CD4-positive, alpha-beta T cell treated with Interleukin-2 at 100 ng/mL for 4 hours (primary cell): Measurements from ENCODE around the gene ZMIZ1.

Experiments
- DNase-seq: peaks from one replicate; pipeline ENCODE4 v3.0.0-alpha.2; 2020; ENCODE audit warnings: low spot score

Gene ZMIZ1

DNA sequence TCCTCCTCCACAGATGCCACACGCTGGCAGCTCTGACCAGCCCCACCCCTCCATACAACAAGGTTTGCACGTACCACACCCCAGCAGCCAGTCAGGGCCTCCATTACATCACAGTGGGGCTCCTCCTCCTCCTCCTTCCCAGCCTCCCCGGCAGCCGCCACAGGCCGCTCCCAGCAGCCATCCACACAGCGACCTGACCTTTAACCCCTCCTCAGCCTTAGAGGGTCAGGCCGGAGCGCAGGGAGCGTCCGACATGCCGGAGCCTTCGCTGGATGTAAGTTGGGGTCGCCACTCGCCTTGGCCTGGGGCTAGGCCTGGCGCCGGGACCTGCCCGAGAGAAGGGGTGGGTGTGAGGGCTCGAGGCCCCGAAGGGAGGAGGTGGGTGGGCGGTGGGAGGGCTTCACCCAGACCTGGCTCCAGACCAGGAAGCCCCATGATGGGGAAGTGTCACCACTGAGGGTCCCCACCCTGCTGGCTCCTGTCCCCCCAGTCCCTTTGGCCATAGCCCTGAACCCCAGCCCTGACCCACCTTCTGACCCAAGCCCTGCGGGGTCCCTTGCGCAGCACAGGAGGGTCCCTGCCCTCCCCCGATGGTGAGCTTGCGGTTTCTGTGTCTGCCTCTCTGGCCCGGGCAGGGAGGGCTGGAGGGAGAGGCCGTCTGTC is 242.3 kb downstream of the ZMIZ1 start:
- DNase-seq = no peak

DNA sequence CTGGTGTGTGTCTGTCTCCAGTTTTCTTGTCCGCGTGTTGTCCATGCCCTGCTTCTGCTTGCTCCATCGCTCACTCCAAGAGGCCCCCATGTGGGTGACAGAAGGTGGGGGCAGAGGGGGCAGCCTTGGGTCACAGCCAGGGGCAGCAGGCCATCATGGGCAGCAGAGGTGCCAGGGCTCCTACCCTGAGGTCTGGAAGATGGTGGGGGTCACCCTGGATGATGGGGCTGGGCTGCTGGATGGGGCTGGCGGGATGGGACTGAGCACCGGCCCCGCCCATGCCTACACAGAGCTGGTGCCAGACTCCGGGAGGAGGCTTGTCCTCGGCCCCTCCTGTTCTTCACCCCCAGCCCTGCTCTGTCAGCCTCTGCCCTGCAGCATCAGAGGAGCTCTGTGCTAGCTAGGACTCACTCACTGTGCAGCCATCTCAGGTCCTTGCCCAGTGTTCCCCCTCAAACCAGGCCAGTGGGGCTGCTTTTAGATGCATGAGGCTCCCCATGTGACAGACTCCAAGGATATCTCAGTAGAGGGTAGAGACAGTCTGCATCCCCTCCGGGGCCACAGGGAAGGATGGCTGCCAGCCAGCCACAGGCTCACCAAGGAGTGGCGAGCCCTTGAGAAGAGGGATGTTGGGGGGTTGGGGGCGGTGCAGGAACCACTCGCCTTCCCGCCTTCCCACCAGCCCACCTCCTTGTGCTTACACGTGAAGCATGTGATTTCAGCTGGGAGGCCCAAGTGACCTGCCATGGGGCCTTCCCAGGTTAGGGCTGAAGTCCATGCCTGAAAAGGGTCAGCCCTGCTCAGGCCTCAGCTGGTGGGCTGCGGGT is 243.0 kb downstream of the ZMIZ1 start:
- no peak for DNase-seq

DNA sequence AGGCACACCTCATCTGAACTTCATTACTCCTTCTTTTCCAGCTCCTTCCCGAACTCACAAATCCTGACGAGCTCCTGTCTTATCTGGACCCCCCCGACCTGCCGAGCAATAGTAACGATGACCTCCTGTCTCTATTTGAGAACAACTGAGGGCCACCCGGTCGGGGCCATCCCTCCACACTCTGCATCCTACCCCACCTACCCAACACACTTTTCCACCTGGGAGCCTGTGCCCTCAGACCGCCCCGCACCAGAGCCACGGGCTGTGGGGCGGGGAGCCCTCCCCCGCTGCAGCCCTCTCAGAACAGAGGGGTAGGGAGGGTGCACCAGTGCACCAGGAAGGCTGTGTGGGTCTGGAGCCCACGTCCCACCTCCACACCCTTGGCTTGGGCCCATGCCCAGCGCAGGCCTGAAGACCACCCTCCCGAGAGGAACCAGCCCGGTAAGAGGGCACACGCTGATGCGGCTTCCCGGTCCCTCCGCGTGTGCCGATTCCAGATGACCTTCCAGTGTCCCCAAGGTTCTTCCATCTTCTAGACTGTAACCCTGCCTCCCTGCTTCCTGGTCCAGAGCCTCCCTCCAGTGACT is 243.9 kb downstream of the ZMIZ1 start:
- DNase-seq = no peak

DNA sequence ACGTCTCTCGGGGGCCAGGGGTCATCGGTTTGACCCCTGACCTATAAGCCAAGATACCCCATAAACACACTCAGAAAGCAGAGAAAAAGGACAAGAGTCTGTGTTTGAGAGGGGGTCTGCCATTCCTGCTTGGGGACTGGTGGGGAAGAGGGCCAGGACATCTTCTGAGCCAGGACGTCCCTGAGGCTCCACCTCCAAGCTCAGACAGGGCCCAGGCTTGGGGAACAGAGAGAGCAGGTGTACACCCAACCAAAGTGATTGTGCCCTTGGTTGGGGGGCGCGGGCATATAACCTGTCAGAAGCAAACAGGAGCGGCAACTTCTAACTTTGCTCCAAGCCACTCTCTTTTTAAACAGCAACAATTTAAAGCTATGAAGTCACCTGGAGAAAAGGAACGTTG is 244.6 kb downstream of the ZMIZ1 start:
- DNase-seq = no peak

DNA sequence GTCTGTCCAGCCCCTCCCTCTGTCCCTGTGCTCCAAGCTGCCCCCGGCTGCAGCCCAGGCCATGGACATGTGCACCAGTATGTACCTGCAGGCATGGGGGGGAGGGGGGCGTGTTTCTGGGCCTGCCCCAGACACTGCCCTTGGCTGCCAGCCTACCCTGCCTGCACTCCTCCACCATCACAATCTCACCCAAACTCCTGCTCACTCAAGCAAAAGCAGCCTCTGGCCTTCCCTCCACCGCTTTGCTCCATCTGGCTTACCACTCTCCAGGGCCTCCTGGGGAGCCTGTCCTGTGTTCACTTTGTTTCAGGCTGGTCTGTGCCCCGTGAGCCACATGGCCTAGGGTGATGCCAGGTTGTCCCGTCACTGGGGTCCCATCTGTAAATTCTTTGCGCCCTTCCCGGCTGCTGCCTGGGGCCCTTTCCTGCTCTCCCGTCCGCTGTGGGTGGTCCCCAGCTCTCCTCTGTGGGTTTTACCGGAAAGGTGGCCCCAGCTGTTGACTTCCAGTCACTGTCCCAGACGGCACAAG is 245.2 kb downstream of the ZMIZ1 start:
- DNase-seq = no peak

DNA sequence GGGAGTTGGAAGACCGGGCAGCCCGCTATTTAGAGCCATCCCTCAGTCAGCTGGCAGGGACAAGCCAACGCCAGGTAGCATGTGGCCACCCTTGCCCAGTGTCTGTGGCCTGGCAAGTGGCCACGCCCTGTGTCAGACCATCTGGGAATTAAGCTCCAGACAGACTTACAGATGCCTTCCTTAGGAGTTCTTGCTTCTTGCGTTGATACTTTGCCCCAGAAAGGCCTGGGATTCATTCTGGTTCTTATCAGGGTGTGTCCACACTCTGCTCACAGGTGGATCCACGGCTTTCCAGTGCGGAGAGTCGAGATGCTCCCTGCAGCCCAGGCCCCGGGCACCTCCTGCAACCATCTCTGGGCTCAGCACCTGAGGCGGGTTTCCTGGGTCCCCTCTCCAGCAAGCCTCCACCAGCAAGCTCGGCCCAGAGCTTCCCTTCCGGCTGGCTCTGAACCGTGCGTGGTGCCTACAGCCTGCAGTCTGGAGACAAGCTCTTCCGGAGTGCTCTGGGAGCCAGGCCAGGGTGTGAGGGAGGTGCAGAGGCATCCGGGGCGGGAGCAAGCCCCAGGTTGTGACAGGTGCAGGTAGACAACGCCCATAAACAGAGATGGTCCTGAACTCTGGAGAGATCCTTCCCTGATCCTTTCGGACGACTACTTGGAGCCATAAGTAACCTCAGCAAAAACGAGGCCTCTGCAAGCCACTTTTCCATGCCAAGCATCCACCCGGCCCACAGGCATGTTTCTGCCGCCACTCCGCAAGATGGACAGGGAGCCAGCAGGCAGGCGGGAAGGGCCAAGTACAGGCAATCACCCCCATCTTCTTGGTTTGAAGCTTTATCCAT is 246.2 kb downstream of the ZMIZ1 start:
- no peak for DNase-seq

DNA sequence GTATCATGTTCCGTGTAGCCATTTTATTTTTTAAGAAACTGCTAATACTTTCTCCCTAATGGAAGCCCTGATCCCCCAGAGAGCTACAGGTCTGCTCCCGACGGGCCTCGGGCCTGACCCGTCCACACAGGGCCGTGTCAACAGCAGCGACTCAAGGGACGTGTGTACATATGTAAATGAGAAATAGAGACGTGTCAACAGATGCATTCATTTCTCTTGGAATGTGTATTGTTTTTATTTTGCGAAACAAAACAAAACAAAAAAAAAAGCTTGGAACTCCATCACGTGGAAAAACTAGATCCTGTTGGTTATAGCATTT is 246.8 kb downstream of the ZMIZ1 start:
- no peak for DNase-seq

DNA sequence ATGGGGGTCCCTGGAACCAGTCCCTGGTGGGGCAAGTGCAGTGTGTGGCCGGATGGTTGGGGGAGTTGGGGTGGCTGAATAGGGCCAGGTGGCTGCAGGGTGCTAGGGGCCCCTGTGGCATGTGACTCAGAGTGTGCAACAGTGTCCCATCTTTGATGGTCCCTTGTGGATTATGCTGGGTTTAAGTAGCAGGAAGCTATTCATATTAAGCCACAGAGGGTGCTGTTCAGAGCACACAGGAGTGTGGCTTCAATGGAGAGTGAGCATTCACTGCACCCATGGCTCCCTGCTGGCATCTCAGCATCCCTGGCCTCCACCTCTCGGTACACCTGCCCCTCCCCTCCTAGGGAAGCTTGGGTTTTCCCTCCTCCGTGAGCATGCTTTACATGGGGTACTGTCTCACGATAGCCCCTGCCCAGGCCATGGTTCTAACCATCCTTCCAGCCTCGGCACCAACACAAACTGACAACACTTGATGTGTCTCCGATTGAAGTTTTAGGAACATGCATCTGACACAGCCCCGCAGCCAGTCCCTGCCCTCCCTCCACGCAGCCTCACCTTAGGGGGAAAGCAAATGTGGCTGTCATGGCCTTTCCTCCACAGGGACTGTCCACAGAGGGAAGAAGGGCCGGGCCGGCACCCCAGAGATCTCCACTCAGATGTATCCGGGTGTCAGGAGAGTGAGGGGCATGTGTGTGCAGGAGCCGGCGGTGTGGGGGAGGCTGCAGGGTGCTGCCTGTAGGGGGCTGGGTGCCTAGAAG is 248.1 kb downstream of the ZMIZ1 start:
- DNase-seq = peak; percentile 24

DNA sequence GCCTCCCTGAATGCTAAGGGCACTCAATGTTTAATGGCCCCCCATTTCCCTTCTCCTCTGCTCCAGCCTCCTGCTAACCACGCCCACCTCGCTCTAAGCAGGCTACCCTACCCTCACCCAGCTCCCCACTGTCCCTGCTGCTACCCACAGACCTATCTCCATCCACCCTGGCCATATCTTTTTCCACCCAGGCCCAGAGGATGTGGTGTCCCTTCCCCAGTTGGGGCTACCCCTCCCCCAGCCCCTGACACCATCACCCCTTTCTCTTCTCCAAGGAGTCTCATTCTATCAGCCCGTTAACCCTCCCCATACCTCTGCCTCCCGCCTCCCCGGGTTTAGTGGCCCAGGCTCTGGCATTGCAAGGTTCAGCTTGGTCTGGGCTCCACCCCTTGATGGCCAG is 249.6 kb downstream of the ZMIZ1 start:
- no peak for DNase-seq

DNA sequence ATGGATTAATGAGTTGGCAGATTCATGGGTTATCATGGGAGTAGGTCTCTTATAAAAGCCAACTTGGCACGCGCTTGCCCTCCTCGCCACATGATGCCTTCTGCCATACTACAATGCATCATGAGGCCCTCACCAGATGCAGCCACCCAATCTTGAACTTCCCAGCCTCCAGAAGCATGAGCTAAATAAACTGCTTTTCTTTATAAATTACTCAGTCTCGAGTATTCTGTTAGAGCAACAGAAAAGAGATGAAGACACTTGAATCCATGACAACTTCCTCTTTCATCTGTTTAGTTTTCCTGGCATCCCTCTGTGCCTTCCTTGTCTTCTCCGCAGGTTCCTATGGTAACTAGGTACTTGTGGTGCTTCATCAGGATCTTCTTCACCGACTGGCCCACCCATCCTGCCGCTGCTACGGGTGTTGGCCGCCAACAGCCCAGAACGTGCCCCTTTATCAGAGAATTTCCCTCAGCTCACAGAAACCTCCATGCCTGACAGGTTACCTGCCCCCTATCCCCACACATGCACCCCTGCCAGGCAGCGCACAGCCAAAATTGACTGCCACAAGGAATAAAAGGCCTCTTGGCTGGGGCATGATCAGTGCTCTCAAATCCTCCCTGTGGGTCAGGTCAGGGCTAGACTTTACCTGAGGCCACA is 250.5 kb downstream of the ZMIZ1 start:
- DNase-seq = no peak

DNA sequence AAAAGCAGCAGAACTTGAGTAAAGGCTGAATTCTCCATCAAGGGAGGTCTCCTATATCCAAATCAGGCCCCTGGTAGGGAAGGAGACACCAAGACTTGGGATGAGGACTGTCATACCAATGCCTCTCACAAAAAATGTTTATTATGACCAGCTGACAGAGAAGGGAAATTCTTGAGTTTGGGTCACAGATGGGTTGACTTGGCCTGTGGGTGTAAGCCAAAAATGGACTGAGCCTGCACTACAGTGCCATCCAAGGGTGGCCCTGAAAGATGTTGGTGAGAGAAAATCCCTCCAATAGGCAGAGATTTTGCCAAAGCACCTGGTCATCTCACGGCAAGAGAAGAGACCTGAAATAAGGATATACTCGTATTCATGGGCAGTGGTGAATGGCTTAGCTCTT is 251.6 kb downstream of the ZMIZ1 start:
- DNase-seq = no peak

DNA sequence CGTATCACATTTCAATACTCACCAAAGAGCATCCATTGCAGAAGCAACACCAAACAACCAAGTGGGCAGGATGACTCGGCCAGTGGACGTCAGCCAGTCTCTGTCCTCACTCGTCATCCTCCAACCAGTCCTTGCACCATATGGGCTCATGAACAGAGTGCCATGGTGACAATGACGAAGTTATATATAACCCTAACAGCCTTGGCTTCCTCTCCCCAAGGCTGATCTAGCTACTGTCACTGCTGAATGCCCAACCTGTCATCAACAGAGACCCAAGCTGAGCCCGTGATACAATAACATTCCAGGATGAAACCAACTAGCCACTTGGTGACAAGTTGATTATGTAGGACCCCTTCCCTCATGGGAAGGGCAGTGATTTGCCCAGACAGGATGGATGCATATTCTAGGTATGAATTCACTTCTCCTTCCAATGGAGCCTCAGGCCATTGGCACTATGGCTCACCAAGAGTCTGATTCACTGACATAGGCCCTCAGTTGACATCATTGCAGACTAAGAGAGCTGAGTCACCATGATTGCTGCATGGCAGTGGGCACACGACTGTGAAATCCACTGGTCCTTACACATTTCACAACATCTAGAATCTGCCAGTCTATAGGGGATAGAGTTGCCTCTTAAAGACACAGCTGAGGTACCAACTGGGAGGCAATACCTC is 252.2 kb downstream of the ZMIZ1 start:
- DNase-seq = peak; percentile 53

DNA sequence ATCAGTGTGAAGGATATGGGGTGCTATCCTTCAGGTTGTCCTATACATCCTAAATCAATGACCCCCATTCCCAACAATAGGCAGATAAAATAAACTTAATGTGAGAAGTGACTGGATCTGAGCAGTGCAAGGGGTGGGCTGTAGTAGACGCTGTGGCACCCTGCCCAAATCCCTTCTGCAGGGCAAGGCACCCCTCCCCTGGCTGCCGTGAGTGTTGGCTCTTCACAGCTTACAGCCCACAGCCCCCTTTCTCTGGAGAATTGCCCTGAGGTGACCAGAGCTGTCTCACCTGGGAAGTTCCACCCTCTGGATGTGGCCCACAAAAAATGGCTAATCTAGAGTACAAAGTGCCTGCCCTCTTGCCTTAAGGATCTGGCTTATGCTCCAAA is 252.7 kb downstream of the ZMIZ1 start:
- no peak for DNase-seq

DNA sequence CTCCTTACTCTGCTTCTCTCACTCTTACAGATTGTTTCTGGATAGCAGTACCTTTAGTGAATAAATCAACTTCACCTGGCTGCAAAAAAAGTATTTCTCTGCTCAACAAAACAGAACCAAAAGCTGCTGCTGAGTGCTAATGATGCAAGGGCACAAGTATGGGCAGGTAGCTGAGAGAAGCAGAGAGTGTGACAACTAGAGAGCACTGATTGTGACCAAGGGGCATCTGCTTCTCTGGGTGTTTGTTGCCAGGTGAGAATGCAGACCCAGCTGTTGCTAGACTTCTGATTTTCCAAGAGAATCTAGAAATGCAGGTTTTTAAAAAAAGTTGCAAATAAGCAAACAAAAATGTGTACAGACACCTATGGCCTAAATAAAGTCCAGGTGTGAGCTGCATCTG is 253.2 kb downstream of the ZMIZ1 start:
- DNase-seq = no peak

DNA sequence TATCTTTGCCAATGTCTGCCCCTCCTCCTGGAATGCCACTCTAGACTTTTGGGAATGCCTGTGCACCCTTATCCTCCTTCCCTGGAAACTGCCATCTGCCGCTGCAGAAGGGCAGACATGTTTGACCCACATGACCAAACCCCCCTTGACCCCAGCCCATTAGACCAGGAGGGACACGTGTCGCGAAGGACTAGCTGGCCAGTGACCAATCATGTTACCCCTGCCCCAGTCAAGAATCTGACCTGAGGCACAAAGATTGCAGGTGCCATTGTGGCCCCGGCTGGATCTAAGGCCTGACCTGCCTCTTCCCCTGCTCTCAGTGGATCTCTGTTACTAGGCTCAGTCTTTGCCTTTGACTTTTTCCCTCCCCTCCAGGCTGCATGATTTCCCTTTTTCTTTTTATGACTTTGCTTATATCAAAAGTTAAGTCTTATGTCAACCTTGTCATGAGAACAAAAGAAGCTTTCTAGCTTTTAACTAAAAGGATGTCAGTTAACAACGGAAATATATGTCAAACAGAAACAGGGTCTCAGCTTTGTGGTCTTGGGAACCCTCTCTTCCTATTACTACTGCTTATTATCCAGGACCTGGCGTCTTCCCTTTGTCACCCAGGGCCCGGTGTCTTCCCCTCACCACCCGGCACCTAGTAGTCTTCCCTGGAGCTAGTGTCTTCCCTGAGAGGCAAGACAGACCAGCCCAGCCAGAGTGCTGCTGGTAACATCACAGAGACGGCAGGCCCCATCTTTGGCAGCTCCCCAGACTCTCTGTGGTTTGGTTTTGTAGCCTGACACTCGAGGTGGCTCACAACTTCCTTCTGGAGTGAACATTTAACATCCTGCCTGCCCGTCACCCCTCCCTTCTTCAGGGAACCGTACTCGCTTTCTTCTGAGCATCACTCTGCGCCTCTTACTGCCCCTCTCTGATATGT is 254.1 kb downstream of the ZMIZ1 start:
- peak; percentile 88 for DNase-seq

DNA sequence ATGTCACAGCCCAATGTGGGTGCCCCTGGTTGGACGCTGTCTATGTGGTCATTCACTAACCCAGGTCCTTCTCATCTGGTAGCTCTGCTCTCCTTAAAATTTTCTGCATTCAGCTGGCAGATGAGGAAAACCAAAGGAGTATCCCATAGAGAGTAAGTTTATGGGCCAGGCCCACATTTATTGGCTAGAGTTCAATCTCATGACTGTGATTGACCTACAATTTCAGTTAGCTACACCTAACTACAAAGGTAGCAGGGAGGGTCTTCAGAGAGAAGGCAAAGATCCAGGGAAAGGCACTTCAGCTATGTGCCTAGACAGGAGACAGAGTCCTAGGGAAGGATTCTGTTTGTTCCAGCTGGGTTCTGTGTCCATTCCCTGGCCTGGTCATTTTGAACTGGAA is 254.8 kb downstream of the ZMIZ1 start:
- DNase-seq = no peak

DNA sequence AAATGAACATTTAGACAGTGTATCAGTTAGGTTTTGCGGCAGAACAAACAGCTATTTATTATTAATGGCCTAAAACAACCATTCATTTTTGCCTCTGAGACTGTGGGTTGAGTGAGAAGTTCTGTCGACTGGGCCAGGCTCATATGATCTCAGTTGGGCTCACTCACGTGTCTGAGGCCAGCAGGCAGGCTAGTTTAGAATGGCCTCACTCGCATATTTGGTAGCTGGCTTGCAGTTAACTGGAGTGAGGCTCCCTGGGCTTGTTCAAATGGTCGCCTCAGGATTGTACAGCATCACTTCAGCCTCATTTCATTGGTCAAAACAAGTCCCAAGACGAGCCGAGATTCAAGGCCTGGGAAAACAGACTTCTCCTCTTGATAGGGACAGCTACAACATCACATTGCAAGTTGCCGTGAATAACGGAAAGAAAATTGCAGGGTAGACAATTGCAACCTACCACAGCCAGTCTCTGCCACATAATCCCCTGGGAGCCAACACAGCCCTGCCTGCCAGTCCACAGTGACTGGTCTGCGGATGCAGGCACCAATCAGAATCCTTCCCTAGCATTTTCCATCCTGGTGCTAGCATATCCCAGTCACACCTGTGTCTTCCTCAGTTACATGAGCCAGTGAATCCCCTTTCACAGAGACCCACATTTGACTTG is 255.4 kb downstream of the ZMIZ1 start:
- DNase-seq = no peak

DNA sequence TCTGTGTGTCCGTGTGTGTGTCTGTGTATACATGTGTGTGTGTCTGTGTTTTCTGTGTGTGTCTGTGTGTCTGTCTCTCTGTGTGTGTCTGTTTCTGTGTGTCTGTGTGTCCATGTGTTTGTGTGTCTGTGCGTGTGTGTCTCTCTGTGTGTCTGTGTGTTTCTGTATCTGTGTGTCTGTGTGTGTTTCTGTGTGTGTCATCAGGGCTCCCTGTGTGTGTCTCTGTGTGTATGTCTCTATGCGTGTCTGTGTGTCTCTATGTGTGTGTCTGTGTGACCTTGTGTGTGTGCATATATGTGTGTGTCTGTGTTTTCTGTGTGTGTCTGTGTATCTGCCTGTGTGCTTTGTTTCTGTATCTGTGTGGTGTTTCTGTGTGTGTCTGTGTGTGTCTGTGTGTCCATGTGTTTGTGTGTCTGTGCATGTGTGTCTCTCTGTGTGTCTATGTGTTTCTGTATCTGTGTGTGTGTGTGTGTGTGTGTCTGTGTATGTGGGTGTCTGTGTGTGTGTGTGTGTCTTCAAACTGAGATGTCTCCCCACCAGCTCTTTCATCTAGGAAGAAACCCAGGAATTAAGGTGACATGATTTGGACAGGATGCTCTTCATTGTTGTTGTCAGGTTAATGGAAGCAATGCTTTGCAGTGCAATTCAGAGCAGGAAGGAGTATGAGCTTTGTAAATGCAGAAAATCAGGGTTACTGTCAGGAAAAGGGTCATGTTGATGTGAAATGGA is 257.8 kb downstream of the ZMIZ1 start:
- no peak for DNase-seq
